ENCODE results near the gene GTF3A.

DNA sequence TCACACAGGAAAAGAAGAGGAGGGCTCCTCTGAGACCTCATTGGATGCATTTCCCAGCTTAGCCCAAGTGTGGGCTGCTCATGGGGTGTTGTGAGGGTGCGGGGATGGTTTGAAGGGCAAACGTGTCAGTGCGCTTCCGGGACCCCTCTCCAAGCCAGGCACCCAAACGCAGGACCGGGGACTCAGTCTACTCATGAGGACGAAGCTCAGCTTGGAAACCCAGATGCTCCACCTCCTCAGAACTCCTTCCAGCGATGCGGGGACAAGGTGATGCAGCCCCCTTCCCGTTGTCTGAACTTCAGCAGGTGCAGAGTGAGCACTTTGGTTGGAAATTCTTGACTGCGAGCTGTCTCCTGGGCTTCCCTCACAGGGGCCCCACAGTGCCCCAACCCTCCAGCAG, 59.0 kb downstream of the GTF3A start:
- TF ChIP-seq CTCF (IDR thresholded peaks at IDR 0.05) (no peak), POLR2A (IDR thresholded peaks at IDR 0.05) (no peak)

Measured in tibial nerve (tissue), 3 donors.